ENCODE results near the gene PDE7B. TPM values are rescaled to one million over a fixed set of nuclear protein-coding genes. Genes with fewer than 3 reads are reported as not detected.

The PDE7B gene
- total and polyA plus RNA-seq, 4 donors: 0.75 to 5.2 (median 1.3) TPM

DNA sequence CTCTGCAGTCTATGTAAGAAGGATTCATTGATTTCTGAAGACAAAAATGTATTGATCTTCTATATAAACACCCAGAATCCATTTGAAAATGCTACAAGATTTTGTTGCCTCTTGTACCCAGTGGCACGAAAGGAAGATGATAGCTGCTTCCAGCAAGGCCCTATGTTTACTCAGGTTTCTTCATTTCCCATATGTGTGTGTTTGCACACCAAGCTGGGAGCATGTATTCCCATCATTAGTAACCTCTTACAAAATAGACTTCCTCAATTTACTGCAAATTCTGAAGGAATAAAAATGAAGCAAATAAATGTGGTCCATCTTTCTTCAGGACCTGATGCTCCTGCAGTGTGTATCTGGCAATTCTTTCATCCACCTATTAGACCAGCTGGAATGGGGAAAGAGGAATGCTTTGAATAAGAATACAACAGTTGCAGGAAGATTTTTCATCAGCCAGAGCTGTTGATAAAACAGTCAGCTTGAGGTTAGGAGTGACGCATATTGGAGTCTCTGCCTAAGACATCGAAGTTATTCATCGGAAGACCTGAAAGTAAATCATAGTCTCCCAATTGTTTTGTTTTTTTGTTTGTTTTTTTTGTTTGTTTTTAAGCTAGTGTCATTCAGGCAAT, 132.3 kb downstream of the PDE7B start:
- DNase-seq (ENCODE audit: low spot score): no peak
- TF ChIP-seq GABPA (IDR thresholded peaks at IDR 0.05 in 1 of 2, conservative IDR thresholded peaks at IDR 0.05 in 1 of 2) (no peak), ATF3 (IDR thresholded peaks at IDR 0.05) (no peak), HNF4A (conservative IDR thresholded peaks at IDR 0.05) (no peak), RXRA (IDR thresholded peaks at IDR 0.05) (no peak), RAD21 (IDR thresholded peaks at IDR 0.05) (no peak)
- H3K9me3 ChIP-seq (ENCODE audit: control insufficient read depth in 4 of 4, low read length in 3 of 4): peaks cover 0 to 2% (median 0%) of the 10 kb centered on the region in 4 donors
- H3K36me3 ChIP-seq (ENCODE audit: control insufficient read depth in 4 of 4, insufficient read depth in 3 of 4, low read depth in 1 of 4, low read length in 3 of 4): no peaks in the 10 kb centered on the region
- H3K27ac ChIP-seq (ENCODE audit: low read depth in 1 of 2, low read length in 2 of 2): no peak overlapping the region
- no peaks in the 10 kb centered on the region for H3K4me1 ChIP-seq (ENCODE audit: control insufficient read depth in 4 of 4, insufficient read depth in 4 of 4, low read length in 3 of 4)
- no peaks in the 10 kb centered on the region for H3K27me3 ChIP-seq (ENCODE audit: control insufficient read depth in 4 of 4, insufficient read depth in 4 of 4, low read length in 3 of 4)
- no peak overlapping the region for H3K4me3 ChIP-seq (ENCODE audit: low read depth in 1 of 3, low read length in 3 of 3)
- 94% methylated on average over 4 of the region's 4 CpGs for WGBS
- no peak overlapping the region for H3K9ac ChIP-seq (ENCODE audit: low read depth in 1 of 2, low read length in 2 of 2)

GRCh38 chr6:135985471-135985870, 134.0 kb downstream of the PDE7B start:
- Histone ChIP-seq H3K9ac (ENCODE audit: low read depth in 1 of 2, low read length in 2 of 2) (no peak overlapping the region), H3K36me3 (ENCODE audit: control insufficient read depth in 4 of 4, insufficient read depth in 3 of 4, low read depth in 1 of 4, low read length in 3 of 4) (no peaks in the 10 kb centered on the region), H3K4me3 (ENCODE audit: low read depth in 1 of 3, low read length in 3 of 3) (no peak overlapping the region), H3K4me1 (ENCODE audit: control insufficient read depth in 4 of 4, insufficient read depth in 4 of 4, low read length in 3 of 4) (no peaks in the 10 kb centered on the region), H3K27ac (ENCODE audit: low read depth in 1 of 2, low read length in 2 of 2) (no peak overlapping the region), H3K27me3 (ENCODE audit: control insufficient read depth in 4 of 4, insufficient read depth in 4 of 4, low read length in 3 of 4) (no peaks in the 10 kb centered on the region), H3K9me3 (ENCODE audit: control insufficient read depth in 4 of 4, low read length in 3 of 4) (peaks cover 0 to 2% (median 0%) of the 10 kb centered on the region in 4 donors)
- DNase-seq (ENCODE audit: low spot score): no peak
- TF ChIP-seq, protein P1, sequence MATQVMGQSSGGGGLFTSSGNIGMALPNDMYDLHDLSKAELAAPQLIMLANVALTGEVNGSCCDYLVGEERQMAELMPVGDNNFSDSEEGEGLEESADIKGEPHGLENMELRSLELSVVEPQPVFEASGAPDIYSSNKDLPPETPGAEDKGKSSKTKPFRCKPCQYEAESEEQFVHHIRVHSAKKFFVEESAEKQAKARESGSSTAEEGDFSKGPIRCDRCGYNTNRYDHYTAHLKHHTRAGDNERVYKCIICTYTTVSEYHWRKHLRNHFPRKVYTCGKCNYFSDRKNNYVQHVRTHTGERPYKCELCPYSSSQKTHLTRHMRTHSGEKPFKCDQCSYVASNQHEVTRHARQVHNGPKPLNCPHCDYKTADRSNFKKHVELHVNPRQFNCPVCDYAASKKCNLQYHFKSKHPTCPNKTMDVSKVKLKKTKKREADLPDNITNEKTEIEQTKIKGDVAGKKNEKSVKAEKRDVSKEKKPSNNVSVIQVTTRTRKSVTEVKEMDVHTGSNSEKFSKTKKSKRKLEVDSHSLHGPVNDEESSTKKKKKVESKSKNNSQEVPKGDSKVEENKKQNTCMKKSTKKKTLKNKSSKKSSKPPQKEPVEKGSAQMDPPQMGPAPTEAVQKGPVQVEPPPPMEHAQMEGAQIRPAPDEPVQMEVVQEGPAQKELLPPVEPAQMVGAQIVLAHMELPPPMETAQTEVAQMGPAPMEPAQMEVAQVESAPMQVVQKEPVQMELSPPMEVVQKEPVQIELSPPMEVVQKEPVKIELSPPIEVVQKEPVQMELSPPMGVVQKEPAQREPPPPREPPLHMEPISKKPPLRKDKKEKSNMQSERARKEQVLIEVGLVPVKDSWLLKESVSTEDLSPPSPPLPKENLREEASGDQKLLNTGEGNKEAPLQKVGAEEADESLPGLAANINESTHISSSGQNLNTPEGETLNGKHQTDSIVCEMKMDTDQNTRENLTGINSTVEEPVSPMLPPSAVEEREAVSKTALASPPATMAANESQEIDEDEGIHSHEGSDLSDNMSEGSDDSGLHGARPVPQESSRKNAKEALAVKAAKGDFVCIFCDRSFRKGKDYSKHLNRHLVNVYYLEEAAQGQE (IDR thresholded peaks at IDR 0.05): no peak
- TF ChIP-seq ATF3 (IDR thresholded peaks at IDR 0.05) (no peak), FOXA1 (IDR thresholded peaks at IDR 0.05) (no peak), HNF4A (conservative IDR thresholded peaks at IDR 0.05) (no peak), FOXA2 (IDR thresholded peaks at IDR 0.05) (no peak), RAD21 (IDR thresholded peaks at IDR 0.05) (no peak), JUND (IDR thresholded peaks at IDR 0.05) (no peak), TAF1 (conservative IDR thresholded peaks at IDR 0.05) (no peak), HNF4G (IDR thresholded peaks at IDR 0.05) (no peak), YY1 (IDR thresholded peaks at IDR 0.05) (no peak), ZBTB33 (IDR thresholded peaks at IDR 0.05) (no peak), RXRA (IDR thresholded peaks at IDR 0.05) (no peak), NR2F2 (IDR thresholded peaks at IDR 0.05) (no peak), SP1 (IDR thresholded peaks at IDR 0.05) (no peak)
- TF ChIP-seq, protein P2, sequence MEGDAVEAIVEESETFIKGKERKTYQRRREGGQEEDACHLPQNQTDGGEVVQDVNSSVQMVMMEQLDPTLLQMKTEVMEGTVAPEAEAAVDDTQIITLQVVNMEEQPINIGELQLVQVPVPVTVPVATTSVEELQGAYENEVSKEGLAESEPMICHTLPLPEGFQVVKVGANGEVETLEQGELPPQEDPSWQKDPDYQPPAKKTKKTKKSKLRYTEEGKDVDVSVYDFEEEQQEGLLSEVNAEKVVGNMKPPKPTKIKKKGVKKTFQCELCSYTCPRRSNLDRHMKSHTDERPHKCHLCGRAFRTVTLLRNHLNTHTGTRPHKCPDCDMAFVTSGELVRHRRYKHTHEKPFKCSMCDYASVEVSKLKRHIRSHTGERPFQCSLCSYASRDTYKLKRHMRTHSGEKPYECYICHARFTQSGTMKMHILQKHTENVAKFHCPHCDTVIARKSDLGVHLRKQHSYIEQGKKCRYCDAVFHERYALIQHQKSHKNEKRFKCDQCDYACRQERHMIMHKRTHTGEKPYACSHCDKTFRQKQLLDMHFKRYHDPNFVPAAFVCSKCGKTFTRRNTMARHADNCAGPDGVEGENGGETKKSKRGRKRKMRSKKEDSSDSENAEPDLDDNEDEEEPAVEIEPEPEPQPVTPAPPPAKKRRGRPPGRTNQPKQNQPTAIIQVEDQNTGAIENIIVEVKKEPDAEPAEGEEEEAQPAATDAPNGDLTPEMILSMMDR (IDR thresholded peaks at IDR 0.05; ENCODE audit: low read depth, low read length, missing input control): no peak
- TF ChIP-seq, protein P3, sequence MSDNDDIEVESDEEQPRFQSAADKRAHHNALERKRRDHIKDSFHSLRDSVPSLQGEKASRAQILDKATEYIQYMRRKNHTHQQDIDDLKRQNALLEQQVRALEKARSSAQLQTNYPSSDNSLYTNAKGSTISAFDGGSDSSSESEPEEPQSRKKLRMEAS (IDR thresholded peaks at IDR 0.05): no peak
- 93% methylated on average over 3 of the region's 3 CpGs for WGBS
